Gastroesophageal sphincter (tissue), 3 donors: ENCODE data around the gene CD248.

ENCODE experiments used
- POLR2A ChIP-seq, 2 donors: fragments of 450-650 bp; IDR thresholded peaks; one replicate each; pipeline ENCODE4 v1.6.1; 2017; ENCODE audit warnings: antibody characterized with exemption in 2 of 2, mild to moderate bottlenecking in 2 of 2, moderate library complexity in 1 of 2
- TF ChIP-seq, protein P1 (sequence below), 4 experiments: fragments of 200-600 bp in 2 of 4; fragments of 450-650 bp in 2 of 4; sonication (generic) in 1 of 4; IDR thresholded peaks; one replicate each; pipeline ENCODE4 v1.5.1; 2017 to 2019; ENCODE audit warnings: antibody characterized with exemption in 4 of 4, mild to moderate bottlenecking in 2 of 4, moderate library complexity in 2 of 4

DNA sequence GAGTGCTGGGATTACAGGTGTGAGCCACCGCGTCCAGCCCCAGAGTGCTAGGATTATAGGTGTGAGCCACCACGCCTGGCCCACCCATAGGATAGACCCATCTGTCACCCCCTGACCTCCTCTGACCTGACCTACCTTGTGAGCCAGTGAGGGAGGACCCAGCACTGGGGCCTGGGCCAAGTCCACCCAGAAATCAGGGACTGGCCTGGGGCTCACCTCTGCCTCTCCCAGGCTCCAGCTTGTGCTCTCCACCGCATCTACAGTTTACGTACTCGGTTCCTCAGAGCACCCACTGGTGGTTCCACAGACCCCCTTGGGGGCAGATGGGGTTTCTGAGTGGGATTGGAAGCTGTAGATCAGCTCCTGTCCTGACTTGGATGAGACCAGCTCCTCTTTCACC, 48.3 kb upstream of the CD248 start:
- no peak for TF ChIP-seq POLR2A (IDR thresholded peaks at IDR 0.05)
- TF ChIP-seq, protein P1, sequence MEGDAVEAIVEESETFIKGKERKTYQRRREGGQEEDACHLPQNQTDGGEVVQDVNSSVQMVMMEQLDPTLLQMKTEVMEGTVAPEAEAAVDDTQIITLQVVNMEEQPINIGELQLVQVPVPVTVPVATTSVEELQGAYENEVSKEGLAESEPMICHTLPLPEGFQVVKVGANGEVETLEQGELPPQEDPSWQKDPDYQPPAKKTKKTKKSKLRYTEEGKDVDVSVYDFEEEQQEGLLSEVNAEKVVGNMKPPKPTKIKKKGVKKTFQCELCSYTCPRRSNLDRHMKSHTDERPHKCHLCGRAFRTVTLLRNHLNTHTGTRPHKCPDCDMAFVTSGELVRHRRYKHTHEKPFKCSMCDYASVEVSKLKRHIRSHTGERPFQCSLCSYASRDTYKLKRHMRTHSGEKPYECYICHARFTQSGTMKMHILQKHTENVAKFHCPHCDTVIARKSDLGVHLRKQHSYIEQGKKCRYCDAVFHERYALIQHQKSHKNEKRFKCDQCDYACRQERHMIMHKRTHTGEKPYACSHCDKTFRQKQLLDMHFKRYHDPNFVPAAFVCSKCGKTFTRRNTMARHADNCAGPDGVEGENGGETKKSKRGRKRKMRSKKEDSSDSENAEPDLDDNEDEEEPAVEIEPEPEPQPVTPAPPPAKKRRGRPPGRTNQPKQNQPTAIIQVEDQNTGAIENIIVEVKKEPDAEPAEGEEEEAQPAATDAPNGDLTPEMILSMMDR (IDR thresholded peaks at IDR 0.05), result no peak
